ENCODE data around the gene RAD21L1.

Gene RAD21L1

DNA sequence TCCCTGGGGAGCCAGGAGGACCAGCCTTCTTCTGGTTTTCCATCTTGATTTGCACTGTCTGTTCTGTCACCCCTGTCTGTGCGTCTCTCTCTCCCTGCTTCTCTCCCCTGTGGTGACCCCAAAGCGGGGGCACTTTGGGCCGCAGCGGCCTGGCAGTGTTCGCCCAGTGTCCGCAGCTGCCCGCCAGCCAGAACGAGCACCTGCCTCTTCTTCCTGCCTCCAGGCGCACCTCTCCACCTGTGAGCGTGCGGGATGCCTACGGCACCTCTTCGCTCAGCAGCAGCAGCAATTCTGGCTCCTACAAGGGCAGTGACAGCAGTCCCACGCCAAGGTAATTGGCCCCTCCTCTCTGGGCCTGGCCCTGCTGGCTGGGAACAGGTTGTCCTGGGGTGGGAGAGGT is 71.1 kb downstream of the RAD21L1 start:
- no peak for DNase-seq

DNA sequence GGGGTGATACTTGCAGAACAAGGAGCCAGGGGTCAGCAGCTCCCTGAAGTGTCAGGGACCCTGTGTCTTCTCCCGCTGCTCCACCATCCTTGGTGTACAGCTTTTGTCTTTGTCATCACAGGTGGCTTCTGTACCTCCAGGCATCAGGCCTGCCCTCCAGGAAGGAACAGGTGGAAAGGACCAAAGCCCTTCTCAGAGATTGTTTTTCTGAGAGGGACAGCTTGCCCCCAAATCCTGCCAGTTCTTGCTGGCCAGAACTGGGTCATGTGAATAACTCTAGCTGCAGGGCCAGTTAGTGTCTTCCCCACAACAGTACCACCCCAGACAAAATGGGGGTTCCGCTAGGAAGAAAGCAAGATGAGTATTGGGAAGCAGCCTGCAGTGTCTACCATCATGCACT is 71.6 kb downstream of the RAD21L1 start:
- no peak for DNase-seq

DNA sequence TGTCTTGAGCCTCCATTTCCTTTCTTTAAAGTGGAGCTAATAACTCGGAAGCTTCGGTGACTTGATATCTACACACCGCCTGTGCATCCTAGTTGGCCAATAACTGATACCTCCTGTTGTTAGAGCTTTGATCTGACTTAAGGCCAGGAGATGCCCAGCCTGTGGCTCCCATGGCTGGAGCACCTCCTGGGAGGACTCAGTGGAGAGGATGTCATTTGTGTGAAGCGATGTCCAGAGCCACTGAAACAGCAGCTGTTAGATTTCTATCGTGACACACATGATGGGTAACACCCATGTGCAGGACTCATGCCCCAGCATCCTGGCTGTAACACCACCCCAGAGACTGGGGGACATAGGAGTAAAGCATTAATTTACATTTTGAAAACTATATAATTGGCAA is 72.3 kb downstream of the RAD21L1 start:
- no peak for DNase-seq

DNA sequence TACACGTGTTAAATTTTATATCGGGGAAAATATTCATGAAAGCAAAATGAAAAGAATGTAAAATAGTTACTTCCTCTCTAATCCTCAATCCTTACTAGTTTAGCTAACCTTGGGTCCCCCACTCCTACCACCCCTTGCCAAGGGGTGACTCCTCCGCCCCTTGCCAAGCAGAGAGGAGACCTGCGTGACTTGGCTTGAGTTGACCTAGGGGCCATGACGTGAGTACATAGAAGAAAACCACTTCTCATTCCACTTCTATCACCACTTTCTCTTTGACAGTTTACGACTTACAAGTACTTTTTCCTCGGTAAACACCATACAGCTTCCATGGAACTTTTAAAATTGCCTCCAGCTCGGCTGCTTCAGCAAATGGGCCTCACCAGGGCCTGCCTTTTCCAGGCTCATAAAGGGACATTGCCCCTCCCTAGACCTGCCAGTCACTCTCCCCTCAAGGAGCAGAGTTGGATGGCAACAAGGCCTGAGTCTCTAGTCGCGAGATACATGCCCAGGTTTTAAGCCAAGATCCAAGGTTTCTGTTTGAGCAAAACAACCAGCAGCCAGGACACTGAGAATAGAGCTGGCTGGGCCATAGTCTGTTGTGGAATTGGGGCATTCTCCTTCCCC is 73.2 kb downstream of the RAD21L1 start:
- DNase-seq, result no peak

DNA sequence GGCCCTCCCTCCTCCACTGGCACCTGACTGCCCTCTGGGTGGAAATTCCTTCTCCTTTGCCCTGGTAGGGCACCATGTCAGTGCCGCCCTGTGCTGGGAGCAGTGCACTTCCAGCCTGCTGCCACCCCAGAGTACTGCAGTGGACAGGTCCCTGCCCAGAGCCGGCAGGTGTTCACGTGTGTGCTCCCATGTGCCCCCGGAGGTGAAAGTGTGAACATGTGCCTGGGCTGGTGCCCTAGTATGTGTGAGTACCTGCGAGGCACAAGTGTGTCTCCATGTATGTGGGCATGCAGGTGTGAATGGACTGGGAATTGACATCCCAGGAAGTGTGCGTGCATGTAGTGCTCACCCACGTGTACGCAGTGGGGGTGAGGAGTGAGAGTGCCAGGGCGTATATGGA is 73.7 kb downstream of the RAD21L1 start:
- DNase-seq, result no peak

DNA sequence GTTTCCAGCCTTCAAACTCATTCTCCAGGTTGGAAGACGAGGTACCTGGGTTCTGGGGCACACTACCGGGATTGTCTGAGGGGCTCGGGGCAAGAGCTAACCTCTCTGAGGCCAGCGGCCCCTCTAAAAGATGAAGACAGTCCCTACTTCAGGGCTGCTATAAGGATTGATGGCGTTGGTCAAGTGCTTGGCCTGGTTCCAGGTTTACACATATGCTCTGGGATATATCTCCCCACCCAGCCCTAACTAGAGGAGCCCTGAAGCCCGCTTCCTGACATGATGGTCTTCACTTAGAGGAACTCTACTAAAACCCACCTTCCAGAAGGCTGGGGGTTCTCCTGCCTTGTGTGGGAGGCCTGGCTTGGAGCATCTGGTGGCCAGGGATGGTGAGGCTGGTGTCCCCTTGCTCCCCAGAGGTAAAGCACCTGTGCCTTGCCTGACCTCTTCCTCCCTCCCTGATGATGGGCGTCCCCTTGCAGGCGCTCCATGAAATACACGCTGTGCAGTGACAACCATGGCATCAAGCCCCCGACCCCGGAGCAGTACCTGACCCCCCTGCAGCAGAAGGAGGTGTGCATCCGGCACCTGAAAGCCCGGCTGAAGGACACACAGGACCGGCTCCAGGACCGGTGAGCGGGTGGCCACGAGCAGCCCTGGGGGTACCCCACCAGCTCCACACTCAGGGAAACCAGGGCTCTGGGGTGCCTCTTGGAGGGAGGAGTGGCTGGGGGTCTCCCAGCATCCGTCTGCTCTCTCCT is 74.4 kb downstream of the RAD21L1 start:
- DNase-seq, result no peak

DNA sequence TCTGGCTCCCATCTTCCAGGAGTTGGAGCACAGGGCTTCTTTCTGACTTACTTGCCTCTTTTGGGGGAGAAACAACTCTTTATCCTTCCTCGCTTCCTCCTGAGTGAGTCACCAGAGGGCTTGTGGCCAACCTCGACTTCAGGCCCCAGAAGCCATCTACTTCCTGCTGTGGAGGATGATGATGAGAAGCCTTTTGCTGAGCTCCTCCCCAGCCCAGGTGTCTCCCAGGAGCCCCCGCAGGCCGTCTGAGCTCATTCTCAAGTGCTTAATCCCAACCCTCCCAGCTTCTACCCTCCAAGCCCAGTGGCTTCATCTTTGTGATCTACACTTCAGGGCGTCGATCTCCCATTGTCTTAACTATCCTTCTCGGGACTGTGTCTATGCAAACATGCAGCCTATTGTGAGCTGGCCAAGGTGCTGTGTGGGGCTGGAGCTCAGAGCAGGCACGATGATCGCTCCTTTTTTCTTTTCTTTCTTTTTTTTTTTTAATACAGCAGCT is 75.2 kb downstream of the RAD21L1 start:
- DNase-seq, result no peak

DNA sequence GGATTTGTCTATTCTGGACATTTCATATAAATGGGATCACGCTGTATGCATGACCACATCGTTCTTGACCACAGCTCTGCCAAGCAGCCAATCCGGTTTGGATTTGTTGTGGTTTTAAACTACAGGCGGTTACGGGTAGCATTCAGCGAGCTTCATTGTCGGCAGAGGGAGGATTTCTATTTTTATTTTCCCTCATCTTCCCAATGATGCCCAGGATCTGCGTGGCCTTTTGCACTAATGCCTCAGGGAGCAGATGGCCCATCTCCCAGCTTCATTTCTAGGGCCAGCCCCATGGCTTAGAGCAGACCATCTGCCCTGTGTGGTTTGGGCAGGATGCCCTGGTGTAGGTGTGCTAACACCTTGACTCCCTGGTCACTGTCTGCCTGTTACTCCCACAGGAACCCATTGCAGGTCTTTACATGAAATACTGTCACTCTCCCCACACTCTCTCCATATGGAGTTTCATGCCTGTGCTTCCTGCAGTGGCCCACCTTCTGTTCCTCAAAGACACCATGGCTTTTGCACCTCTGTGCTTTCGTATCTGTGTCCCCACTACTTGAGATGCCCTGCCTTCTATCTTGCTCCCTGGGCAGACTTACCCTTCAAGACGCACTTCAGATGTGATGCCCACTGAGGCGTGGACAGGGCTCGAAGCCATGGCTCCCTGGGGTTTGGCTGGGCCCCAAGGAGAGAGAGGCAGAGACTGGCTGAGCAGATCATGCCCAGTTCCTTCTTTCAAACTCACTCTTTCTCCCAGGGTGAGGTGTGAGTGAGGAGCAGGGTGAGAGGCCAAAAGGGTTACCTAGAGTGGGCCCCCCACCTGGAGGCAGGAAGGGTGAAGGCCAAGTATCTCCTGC is 77.1 kb downstream of the RAD21L1 start:
- no peak for DNase-seq

DNA sequence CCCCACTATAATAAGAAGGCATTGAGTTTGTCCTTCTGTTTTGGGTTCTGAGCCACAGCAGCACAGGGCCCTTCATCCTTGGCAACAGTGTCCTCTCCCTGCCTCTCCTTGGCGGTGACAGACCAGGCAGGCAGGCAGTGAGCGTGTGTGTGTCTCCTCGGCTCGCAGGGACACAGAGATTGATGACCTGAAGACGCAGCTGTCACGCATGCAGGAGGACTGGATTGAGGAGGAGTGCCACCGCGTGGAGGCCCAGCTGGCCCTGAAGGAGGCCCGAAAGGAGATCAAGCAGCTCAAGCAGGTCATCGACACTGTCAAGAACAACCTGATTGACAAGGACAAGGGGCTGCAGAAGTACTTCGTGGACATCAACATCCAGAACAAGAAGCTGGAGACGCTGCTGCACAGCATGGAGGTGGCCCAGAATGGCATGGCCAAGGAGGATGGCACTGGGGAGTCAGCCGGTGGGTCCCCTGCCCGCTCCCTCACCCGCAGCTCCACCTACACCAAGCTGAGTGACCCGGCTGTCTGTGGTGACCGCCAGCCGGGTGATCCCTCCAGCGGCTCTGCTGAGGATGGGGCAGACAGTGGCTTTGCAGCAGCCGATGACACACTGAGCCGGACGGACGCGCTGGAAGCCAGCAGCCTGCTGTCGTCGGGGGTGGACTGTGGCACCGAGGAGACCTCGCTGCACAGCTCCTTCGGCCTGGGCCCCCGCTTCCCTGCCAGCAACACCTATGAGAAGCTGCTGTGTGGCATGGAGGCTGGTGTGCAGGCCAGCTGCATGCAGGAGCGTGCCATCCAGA is 79.1 kb downstream of the RAD21L1 start:
- DNase-seq, result no peak

All from NCI-H2107 (cell line).